ENCODE data around the gene CFAP161.
A peak's percentile ranks its signal among the peaks of the same experiment; 100 is the strongest.
"Not testable (repeated sequence)": the region's sequence is repeated elsewhere in the genome, so short reads cannot be mapped to it uniquely, and the experiment has no call there.

The CFAP161 gene

DNA sequence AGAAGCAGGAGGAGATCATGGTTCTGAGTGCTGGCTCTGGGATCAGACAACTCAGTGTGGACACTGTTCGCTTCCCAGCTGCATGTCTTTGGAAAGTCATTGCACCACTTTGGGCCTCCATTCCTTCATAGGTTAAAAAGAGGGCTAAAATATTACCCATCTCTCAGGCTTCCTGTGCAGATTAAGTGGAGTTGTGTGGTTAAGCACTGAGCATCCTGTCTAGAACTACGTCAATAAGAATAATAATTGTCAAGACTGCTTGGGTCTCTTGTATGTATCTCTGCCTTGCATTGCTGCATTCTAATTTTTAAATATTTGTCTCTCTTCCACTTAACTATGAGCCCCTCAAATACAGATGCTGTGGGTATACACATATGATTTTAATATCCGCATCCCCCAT, 22.3 kb downstream of the CFAP161 start:
- intact Hi-C loops (cut with DNase I) = no loop called here
- no peak for DNase-seq

GRCh38 chr15:81157195-81157938, 23.3 kb downstream of the CFAP161 start:
- intact Hi-C loops (cut with DNase I) = no loop called here

DNA sequence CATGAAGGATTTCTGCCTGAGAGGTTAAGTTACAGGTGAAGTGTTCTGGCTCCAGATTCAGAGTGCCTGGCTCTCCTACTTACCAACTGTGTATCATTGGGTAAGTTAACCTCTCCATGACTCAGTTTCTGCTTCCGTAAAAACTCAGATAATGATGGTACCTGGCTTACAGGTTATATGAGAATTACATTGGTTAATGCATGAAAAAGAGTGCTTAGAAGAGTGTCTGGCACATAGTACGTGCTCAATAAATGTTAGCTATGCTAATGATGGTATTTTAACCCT, 23.8 kb downstream of the CFAP161 start:
- intact Hi-C loops (cut with DNase I) = no loop called here

More at GRCh38 chr15:81157195-81157938, 23.3 kb downstream of the CFAP161 start:
- DNase-seq = no peak

GRCh38 chr15:81158561-81158960, 24.5 kb downstream of the CFAP161 start:
- DNase-seq; intact Hi-C loops (cut with DNase I): not testable (repeated sequence)

More for the DNA sequence above, 23.8 kb downstream of the CFAP161 start:
- DNase-seq = no peak

- no peak for DNase-seq
- intact Hi-C loops (cut with DNase I) = no loop called here
Observed at GRCh38 chr15:81160312-81161159, 26.5 kb downstream of the CFAP161 start.

GRCh38 chr15:81161160-81161673, 27.1 kb downstream of the CFAP161 start:
- intact Hi-C loops (cut with DNase I) = no loop called here
- DNase-seq = no peak

DNA sequence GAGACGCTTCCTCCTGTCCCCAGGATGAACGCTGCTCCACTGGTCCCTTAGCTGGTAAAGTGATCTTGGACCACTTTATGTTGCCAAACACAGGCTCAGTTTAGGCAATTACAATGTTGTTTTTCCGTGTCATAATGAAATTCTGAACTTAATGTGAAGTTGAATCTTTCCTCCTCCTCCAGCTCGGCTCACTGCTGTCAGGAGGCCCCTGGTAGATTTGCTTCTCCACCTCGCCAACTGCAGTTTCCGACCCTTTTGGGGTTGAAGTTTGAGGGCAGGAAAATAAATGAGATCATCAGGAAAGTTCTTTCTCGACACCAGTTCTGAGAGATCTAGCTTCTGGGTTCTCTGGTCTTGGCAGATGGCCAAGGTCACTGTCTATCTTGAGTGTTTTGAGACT, 27.8 kb downstream of the CFAP161 start:
- DNase-seq = no peak
- intact Hi-C loops (cut with DNase I) = no loop called here

- no peak for DNase-seq
- intact Hi-C loops (cut with DNase I) = no loop called here
Observed at GRCh38 chr15:81163961-81164800, 30.1 kb downstream of the CFAP161 start.

- intact Hi-C loops (cut with DNase I) = no loop called here
- DNase-seq = no peak
Observed at GRCh38 chr15:81165535-81165934, 31.5 kb downstream of the CFAP161 start.

DNA sequence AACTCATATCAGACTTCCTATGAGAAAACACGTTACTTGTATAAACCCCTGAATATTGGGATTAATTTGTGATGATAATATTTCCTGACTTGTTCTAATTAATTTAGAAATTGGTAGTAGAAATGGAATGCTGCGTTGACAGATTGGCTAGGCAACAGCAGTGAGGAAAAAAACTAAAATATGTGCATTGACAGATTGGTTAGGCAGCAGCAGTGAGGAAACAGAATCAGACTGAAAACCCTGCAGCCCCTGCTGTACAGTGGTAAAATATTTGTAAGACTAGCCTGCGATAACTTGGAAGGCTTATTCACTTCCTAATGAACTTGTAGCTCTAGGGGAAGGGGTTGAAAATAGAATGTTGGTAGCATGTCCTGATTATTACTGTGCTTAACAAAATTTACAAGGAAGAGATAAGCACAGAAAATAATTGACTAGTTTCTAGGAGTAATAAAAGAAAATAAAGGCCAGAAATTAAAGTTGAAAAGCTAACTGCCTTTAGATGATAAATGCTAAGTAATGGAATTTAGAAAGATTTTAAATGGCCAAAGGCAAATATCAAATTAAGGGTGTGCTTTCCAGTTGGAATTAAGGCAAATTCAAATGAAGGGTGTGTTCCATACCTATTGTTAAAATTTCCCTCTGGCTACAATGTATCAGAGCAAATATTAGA, 32.7 kb downstream of the CFAP161 start:
- intact Hi-C loops (cut with DNase I) = no loop called here
- DNase-seq = no peak

DNA sequence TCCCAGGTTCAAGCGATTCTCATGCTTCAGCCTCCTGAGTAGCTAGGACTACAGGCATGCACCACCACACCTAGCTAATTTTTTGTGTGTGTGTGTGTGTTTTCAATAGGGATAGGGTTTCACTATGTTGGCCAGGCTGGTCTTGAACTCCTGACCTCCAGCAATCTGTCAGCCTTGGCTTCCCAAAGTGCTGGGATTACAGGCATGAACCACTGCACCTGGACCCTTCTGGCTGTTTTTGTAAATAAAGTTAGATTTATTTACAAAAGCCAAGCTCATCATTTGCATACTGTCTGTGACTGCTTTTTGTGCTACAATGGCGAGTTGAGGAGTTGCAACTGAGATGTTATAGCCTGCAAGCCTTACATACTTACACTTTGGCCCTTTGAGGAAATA, 34.1 kb downstream of the CFAP161 start:
- intact Hi-C loops (cut with DNase I) = no loop called here

DNA sequence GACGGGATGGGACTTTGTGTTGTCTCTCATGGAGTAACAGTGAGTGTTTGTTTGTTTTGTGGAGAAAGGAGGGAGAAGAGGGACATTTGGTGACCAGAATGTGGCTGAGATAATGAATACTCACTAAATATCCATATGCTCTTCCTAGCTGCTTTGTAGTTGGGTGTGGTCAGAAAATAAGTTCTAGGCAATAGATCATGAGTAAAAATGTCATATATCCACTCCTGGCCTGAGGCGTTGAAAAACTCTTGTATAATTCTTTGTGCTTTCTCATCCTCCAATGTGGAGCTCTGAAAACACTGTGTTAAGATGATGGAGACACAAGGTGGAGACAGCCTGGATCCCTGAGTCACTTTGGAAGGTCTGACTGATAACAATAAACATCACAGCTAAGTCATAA, 34.6 kb downstream of the CFAP161 start:
- DNase-seq = no peak
- intact Hi-C loops (cut with DNase I) = no loop called here

More for the DNA sequence above, 34.1 kb downstream of the CFAP161 start:
- DNase-seq = no peak

- no peak for DNase-seq
- intact Hi-C loops (cut with DNase I) = no loop called here
Observed at GRCh38 chr15:81170511-81170910, 36.4 kb downstream of the CFAP161 start.

DNA sequence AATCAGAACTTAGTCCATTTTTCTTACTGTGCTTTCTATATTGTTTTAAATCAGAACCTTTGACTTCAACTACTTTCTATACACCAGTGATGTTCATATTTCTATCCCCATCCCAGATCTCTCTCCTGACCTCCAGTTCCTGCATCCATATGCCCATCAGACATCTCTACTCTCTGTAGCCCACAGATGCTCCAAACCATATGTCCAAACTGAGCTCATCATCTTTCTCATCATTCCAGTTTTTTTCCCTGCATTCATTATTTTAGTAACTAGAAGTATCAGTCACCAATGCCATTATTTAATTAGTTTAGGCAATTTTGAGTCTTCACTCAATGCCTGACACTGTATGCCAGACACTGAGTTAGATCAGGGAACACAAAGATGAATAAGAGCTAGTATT, 37.2 kb downstream of the CFAP161 start:
- DNase-seq = no peak
- intact Hi-C loops (cut with DNase I) = no loop called here

DNA sequence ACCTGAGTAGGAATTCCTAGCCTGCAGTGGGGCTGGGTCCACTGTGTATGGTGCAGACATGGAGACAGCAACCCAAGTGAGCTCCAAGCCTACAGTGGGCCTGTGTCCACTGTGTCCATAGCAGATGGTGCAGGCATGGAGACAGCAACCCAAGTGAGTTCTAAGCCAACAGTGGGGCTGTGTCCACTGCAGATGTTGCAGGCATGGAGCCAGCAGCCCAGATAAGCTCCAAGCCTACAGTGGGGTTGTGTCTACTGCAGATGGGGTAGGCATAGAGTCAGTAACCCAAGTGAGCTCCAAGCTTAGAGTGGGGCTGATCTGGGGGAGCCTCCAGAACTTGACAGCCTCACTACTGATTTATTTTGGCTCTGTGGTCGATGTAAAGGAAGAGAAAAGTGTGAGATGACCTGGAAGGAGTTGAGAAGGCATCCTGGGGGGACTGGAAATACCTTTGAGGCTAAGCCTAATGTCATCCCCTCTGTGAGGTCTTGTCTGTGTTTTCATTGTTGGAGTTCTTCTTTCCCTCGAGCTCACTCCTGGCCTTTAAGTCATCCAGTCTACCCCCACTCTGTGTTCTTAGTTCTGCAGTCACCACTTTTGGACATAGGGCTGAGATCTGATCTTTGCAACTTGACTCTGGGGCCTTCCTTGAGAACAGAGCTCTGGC, 40.2 kb downstream of the CFAP161 start:
- intact Hi-C loops (cut with DNase I) = no loop called here
- DNase-seq = peak in 1 of 10 donors; percentile 82

GRCh38 chr15:81174792-81175327, 40.8 kb downstream of the CFAP161 start:
- no peak for DNase-seq
- intact Hi-C loops (cut with DNase I) = no loop called here

DNA sequence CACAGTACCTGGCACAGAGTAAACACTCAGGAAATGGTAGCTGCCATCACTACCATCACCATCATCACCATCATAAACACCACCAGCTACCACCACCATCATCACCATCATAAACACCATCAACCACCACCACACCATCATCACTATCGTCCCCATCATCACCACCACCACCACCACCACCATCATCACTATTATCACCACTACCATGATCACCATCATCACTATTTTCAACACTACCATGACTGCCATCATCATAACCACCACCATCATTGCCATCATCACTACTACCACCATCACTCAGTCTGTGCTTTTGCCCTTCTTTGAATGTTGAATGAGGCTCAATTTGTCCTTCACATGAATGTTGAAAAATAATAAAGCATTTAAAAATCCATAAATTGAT, 41.4 kb downstream of the CFAP161 start:
- intact Hi-C loops (cut with DNase I) = no loop called here
- no peak for DNase-seq

GRCh38 chr15:81176291-81176893, 42.3 kb downstream of the CFAP161 start:
- peak in 1 of 10 donors; percentile 48 for DNase-seq
- intact Hi-C loops (cut with DNase I) = no loop called here

- peak in 1 of 10 donors; percentile 7 for DNase-seq
- intact Hi-C loops (cut with DNase I) = no loop called here
Observed at GRCh38 chr15:81178365-81178764, 44.3 kb downstream of the CFAP161 start.
